DMS79 treated with DMSO at 0.1 percent for 48 hours (cell line): ENCODE data around the gene PLA2G7.

ENCODE experiments used
- DNase-seq: peaks from one replicate; lab custom pipeline; 2025; lab: John Stamatoyannopoulos, UW

PLA2G7 gene

DNA sequence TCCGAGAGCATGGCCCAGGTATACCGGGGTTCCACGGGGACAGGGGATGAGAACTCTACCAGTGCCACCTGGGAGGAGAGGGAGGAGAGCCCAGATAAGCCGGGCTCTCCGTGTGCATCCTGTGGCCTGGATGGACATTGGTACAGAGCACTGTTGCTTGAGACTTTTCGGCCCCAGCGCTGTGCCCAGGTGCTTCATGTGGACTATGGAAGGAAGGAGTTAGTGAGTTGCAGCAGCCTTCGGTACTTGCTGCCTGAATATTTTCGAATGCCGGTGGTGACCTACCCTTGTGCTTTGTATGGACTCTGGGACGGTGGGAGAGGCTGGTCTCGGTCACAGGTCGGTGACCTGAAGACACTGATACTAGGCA lies 46.2 kb downstream of the PLA2G7 start:
- DNase-seq, result no peak

- DNase-seq, result no peak
Measured at GRCh38 chr6:46688117-46688965, 46.8 kb downstream of the PLA2G7 start.

GRCh38 chr6:46687619-46688097 lies 47.5 kb downstream of the PLA2G7 start, which contains the start of gene TDRD6:
TSS of gene TDRD6 (plus strand) at chr6:46687885. CDS start at chr6:46688129, 244 bp downstream.
- DNase-seq, result no peak

DNA sequence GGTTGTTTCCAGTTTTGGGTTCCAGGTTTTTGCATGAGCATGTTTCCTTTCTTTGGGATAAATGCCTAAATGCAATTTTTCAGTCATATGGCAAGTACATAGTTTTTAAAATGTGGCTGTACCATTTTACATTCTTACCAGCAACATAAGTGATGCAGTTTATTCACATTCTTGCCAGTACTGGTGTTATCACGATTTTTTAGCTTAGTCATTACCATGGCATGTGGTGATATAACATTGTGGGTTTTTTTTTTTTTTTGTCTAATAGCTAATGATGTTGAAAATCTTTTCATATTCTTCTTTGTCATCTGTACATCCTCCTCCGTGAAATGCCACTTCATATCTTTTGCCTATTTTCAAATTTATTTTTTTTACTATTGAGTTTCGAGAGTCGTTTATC lies 50.4 kb downstream of the PLA2G7 start:
- no peak for DNase-seq

- DNase-seq, result no peak
Measured at GRCh38 chr6:46677314-46677654, 57.9 kb downstream of the PLA2G7 start.

DNA sequence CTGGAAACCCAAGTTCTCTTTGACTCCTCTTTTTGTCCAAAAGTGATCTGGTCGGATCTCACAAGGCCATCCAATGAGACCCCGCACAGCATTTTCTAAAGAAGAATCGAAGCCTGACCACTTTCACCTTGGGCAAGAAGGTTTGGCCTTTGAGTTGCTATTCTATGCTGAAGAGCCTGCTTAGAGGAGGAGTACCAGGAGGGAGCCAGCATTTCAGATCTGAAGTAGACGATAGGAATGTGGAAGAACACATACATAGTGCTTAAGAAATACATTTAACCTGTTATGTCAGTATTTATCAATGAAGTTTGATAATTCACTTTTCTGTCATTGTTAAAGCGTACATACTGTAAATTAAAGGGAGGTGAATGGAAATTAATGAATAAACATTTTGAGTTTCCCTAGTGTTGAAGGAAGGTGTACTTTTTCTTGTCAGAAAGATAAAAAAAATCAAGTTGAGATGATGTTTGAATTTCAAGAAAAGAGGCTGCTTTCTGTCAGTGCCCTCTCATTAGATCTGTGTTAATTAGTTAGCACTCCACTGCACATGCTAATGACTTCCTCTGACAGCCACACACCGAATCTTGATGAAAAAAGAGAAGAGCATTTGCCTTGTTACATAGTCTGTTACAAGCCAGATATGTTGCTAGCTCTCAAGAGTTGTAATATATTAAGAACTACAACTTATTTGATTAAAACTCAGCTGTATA lies 58.4 kb downstream of the PLA2G7 start:
- no peak for DNase-seq

DNA sequence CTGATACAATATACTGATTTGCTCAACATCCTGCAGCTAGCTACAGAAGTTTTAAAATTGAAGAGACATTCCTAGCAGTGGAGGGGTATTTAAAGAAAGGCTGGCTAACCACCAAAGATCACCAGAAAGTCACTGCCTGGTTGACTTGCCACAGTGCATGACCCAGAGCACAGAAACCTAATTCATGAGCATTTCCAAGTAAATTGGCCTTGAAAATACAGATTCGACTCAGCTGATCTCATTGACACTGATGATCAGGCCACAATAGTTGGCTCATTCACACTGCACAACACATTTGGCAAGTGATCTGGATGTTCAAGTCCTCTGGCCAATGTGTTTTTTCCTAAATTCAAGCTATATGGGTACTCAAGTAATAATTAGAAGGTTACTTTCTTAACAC lies 60.8 kb downstream of the PLA2G7 start:
- DNase-seq, result no peak

- no peak for DNase-seq
Measured at GRCh38 chr6:46667377-46667776, 67.8 kb downstream of the PLA2G7 start.

DNA sequence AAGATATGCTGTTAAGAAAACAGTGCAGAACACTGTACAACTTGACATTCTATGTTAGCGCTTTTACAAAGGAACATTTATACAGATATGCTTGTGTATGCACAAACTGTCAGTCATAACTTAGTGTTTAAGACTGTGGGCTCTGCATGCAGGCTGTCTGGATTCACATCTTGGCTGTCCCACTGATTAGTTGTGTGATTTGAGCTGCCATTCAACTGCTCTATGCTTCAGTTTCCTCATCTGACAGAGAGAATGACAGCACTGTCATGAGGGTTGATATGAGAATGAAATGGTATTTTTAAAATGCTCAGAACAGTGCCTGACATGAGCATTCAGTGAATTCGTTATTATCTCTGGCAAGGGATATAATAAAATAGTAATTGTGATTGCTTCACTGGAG lies 73.7 kb downstream of the PLA2G7 start:
- no peak for DNase-seq

DNA sequence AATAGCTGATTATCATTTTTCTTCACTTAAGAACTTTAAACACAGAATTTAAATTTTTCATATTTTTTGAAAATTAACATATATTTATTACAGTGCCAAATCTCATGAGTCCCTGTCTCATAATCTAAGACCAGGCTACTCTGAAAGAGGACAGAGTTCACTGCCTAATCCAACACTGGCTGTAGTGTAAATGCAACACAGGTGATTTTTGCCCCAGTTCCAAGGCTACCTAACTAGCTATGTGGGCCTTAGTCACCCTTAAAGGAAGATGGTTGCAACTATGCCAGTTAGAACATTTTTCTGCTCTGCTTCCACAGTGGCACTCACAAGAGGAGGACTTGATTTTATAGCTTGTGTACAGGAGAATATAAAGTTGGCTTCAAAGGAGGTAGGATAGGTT lies 77.5 kb downstream of the PLA2G7 start:
- no peak for DNase-seq

DNA sequence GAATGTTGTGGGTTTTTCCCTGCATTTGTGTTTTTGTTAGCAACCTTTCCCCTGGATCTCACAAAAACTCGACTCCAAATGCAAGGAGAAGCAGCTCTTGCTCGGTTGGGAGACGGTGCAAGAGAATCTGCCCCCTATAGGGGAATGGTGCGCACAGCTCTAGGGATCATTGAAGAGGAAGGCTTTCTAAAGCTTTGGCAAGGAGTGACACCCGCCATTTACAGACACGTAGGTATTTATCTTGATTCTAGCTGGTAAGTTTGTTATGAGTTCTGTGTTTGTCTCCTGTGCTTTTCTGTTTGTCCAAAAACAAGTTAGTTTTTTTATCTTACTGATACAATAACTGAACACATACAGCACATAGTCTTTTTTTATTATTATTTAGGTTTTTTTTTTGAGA lies 79.4 kb downstream of the PLA2G7 start:
- no peak for DNase-seq
